ENCODE data around the gene SERPINC1. TPM values are rescaled to one million over a fixed set of nuclear protein-coding genes. Genes with fewer than 3 reads are reported as not detected.
A peak's percentile ranks its signal among the peaks of the same experiment; 100 is the strongest.

SERPINC1 gene
- total and polyA plus RNA-seq, 2 of the 8 experiments (the other 6 are each of a cell fraction or from before 2014, with no cell fraction given), result 0.08 TPM; not detected in 1

- no peak overlapping the region for H2BK15ac ChIP-seq (ENCODE audit: low read length)
- no peak overlapping the region for H2AFZ ChIP-seq (ENCODE audit: low read length)
- DNase-seq (ENCODE audit: low read depth in 1 of 2, low spot score in 2 of 2) (no peak), FAIRE-seq (no peak)
- no peaks in the 10 kb centered on the region for H3K23me2 ChIP-seq (ENCODE audit: low read depth, low read length)
- H2BK120ac ChIP-seq (replicated peaks; ENCODE audit: low read depth, low read length), result no peak overlapping the region
- H3K9ac ChIP-seq (replicated peaks in 1 of 4; ENCODE audit: extremely low read depth in 1 of 4, low read depth in 3 of 4, low read length in 3 of 4), result no peak overlapping the region
- H4K5ac ChIP-seq (ENCODE audit: insufficient read length, low read depth, low read length), result no peak overlapping the region
- no peak overlapping the region for H3K4me2 ChIP-seq (ENCODE audit: insufficient read depth in 1 of 2, low read depth in 2 of 2, low read length in 2 of 2)
- no peak overlapping the region for H3K4me3 ChIP-seq (ENCODE audit: extremely low read depth in 1 of 4, insufficient read depth in 2 of 4, low read depth in 3 of 4, low read length in 4 of 4)
- TF ChIP-seq NANOG (IDR thresholded peaks at IDR 0.05; ENCODE audit: insufficient read depth, low read depth, low read length, poor library complexity, severe bottlenecking) (no peak), TCF12 (IDR thresholded peaks at IDR 0.05; ENCODE audit: low read depth, low read length) (no peak), CEBPB (IDR thresholded peaks at IDR 0.05; ENCODE audit: low read depth, low read length) (no peak), SAP30 (IDR thresholded peaks at IDR 0.05; ENCODE audit: insufficient read depth, insufficient replicate concordance, low read length) (no peak), POLR2A (IDR thresholded peaks at IDR 0.05; ENCODE audit: control extremely low read depth in 1 of 2, low read depth in 2 of 2, low read length in 2 of 2) (peak in 1 of 2 experiments; percentile 54; a peak in 1 of 3 replicates)
- TF ChIP-seq, protein P1, sequence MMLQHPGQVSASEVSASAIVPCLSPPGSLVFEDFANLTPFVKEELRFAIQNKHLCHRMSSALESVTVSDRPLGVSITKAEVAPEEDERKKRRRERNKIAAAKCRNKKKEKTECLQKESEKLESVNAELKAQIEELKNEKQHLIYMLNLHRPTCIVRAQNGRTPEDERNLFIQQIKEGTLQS (IDR thresholded peaks at IDR 0.05; ENCODE audit: insufficient read depth, low read depth, low read length), result no peak
- H4K91ac ChIP-seq (replicated peaks; ENCODE audit: insufficient read length, low read length), result no peak overlapping the region
- no peak overlapping the region for H3K27ac ChIP-seq (ENCODE audit: low read depth, low read length)
- H3K79me2 ChIP-seq (ENCODE audit: control insufficient read depth in 1 of 2, insufficient read depth in 2 of 2, low read length in 2 of 2), result peaks cover 0 to 5% of the 10 kb centered on the region in 2 experiments; a peak in 2 of 4 replicates
- ChIA-PET CTCF (ENCODE audit: partially characterized antibody) (interaction anchor here (0.9 to 1.3 kb wide), 2 partner anchors 8 to 48 kb away, joined by 4 to 6 read pairs; no protein-coding TSS in a partner anchor), POLR2A (ENCODE audit: partially characterized antibody) (interaction anchor here (0.8 to 13.3 kb wide), 15 partner anchors 9 to 429 kb away, joined by 3 to 475 read pairs (median 4); partner anchors contain the start of genes CENPL, DARS2 and ZBTB37)
- no peak overlapping the region for H2AK5ac ChIP-seq (ENCODE audit: low read depth, low read length)
- peaks cover 2 to 3% (median 3%) of the 10 kb centered on the region in 4 experiments; a peak in 2 of 7 replicates for H3K4me1 ChIP-seq (replicated peaks in 1 of 4; ENCODE audit: control insufficient read depth in 3 of 4, insufficient read depth in 4 of 4, low read length in 3 of 4)
- no peak overlapping the region for H3K14ac ChIP-seq (ENCODE audit: insufficient read length)
- no peaks in the 10 kb centered on the region for H3K79me1 ChIP-seq (ENCODE audit: low read depth, low read length)
- H3K56ac ChIP-seq (replicated peaks; ENCODE audit: insufficient read length, low read depth, low read length), result no peak overlapping the region
- H2BK5ac ChIP-seq (ENCODE audit: low read depth, low read length), result no peak overlapping the region
- WGBS, 2 experiments (ENCODE audit: extremely low coverage in 1 of 2, insufficient coverage in 1 of 2, insufficient read length in 1 of 2, insufficient replicate concordance in 2 of 2, low coverage in 1 of 2, low lambda C conversion rate in 2 of 2, missing lambda C conversion rate in 1 of 2), result 90% methylated on average over 1 of the region's 1 CpG; no CpG with 5 or more reads in 1 of the 2 experiments
- no peak overlapping the region for H3K23ac ChIP-seq (ENCODE audit: insufficient read length)
- peaks cover 20 to 59% (median 42%) of the 10 kb centered on the region in 4 experiments for H3K36me3 ChIP-seq (ENCODE audit: control insufficient read depth in 2 of 4, insufficient read depth in 4 of 4, low read length in 3 of 4)
- H2BK20ac ChIP-seq (ENCODE audit: low read length), result no peak overlapping the region
- no peak overlapping the region for H2BK12ac ChIP-seq (ENCODE audit: low read depth, low read length)
- H3K9me3 ChIP-seq (ENCODE audit: insufficient read depth in 2 of 2, low read depth in 1 of 2, low read length in 1 of 2), result no peaks in the 10 kb centered on the region
- H3K18ac ChIP-seq (ENCODE audit: extremely low read depth, low read length), result no peak overlapping the region
- peaks cover 0 to 5% of the 10 kb centered on the region in 2 experiments for H4K20me1 ChIP-seq (replicated peaks in 1 of 2; ENCODE audit: control insufficient read depth in 1 of 2, insufficient read depth in 2 of 2, low read length in 2 of 2)
- no peak overlapping the region for H4K8ac ChIP-seq (ENCODE audit: extremely low read depth, insufficient read depth, low read length)
- no peaks in the 10 kb centered on the region for H3K27me3 ChIP-seq (replicated peaks in 1 of 4; ENCODE audit: control insufficient read depth in 3 of 4, extremely low read depth in 1 of 4, insufficient read depth in 3 of 4, low read length in 3 of 4)
- H3K4ac ChIP-seq (replicated peaks; ENCODE audit: insufficient read length, low read depth, low read length), result no peak overlapping the region
Observed at GRCh38 chr1:173860065-173860464, 57.1 kb downstream of the SERPINC1 start.

Data from H1 (cell line).